Sigmoid colon (tissue), 3 donors: ENCODE results near the gene ALDH1L2.

Experiments used
- POLR2A ChIP-seq, 2 donors: fragments of 450-650 bp; IDR thresholded peaks; one replicate each; pipeline ENCODE4 v1.6.1; 2016; ENCODE audit warnings: antibody characterized with exemption in 2 of 2, mild to moderate bottlenecking in 2 of 2, moderate library complexity in 2 of 2
- TF ChIP-seq, protein P1 (sequence below), 4 experiments: fragments of 450-650 bp in 3 of 4; fragments of 200-600 bp in 1 of 4; IDR thresholded peaks; one replicate each; pipeline ENCODE4 v1.5.1; 2016 to 2019; ENCODE audit warnings: antibody characterized with exemption in 4 of 4, mild to moderate bottlenecking in 3 of 4, moderate library complexity in 2 of 4

DNA sequence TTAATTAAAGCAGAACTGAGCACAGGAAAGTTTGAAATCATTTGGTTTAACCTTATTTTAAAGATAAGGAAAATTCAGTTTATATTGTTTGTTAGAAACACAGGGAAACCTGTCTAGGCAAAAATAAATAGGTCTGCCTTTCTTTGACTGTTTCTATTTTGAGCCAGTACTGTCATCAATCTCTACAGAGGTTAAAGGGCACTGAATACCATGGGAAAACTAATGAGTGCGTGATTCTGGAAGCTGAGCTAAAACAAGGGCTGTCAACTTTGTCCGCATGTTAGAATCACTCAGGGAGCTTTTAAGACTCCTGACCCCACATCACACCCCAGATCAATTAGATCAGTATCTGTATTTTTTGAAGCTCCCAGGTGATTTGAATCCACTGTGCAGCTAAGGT is 59.3 kb downstream of the ALDH1L2 start:
- TF ChIP-seq, protein P1, sequence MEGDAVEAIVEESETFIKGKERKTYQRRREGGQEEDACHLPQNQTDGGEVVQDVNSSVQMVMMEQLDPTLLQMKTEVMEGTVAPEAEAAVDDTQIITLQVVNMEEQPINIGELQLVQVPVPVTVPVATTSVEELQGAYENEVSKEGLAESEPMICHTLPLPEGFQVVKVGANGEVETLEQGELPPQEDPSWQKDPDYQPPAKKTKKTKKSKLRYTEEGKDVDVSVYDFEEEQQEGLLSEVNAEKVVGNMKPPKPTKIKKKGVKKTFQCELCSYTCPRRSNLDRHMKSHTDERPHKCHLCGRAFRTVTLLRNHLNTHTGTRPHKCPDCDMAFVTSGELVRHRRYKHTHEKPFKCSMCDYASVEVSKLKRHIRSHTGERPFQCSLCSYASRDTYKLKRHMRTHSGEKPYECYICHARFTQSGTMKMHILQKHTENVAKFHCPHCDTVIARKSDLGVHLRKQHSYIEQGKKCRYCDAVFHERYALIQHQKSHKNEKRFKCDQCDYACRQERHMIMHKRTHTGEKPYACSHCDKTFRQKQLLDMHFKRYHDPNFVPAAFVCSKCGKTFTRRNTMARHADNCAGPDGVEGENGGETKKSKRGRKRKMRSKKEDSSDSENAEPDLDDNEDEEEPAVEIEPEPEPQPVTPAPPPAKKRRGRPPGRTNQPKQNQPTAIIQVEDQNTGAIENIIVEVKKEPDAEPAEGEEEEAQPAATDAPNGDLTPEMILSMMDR (IDR thresholded peaks at IDR 0.05) = no peak
- no peak for TF ChIP-seq POLR2A (IDR thresholded peaks at IDR 0.05)
